Spinal cord (tissue), 10 donors: ENCODE measurements around the gene LSAMP. TPM values are rescaled to one million over a fixed set of nuclear protein-coding genes. Genes with fewer than 3 reads are reported as not detected.

Experiments used
- DNase-seq, 6 donors: peaks; one replicate each; pipeline versions ENCODE4 v3.0.0 to v3.0.0-alpha.2; 2013 to 2015; ENCODE audit warnings: low spot score in 6 of 6, low read depth in 4 of 6
- H3K27ac ChIP-seq: one replicate; pipeline ENCODE4 v1.5.1; 2013; ENCODE audit warnings: low read depth, low read length, control low read depth
- H3K27me3 ChIP-seq: one replicate; pipeline ENCODE4 v1.6.1; 2013; ENCODE audit warnings: low read length; ENCODE audit not compliant: control insufficient read depth, insufficient read depth
- H3K36me3 ChIP-seq: one replicate; pipeline ENCODE4 v1.6.1; 2013; ENCODE audit warnings: low read length; ENCODE audit not compliant: control insufficient read depth, insufficient read depth
- H3K4me1 ChIP-seq: one replicate; pipeline ENCODE4 v1.6.1; 2013; ENCODE audit warnings: low read length; ENCODE audit not compliant: control insufficient read depth, insufficient read depth
- H3K4me3 ChIP-seq: one replicate; pipeline ENCODE4 v1.5.1; 2013; ENCODE audit warnings: low read depth, low read length, control low read depth
- H3K9me3 ChIP-seq: one replicate; pipeline ENCODE4 v1.6.1; 2013; ENCODE audit warnings: low read length; ENCODE audit not compliant: control insufficient read depth, insufficient read depth
- WGBS: methylation state at CpG from one replicate; pipeline ENCODE4 v1.1.5; 2013; ENCODE audit warnings: missing lambda C conversion rate; ENCODE audit not compliant: insufficient coverage; 5-methylcytosine and 5-hydroxymethylcytosine counted together
- polyA plus RNA-seq, 2 donors: library from polyadenylated mRNA; unstranded; fragments of 120-200 nt; gene quantifications; one replicate each; pipeline ENCODE4 v1.2.1, GENCODE V29; 2013; ENCODE audit not compliant: insufficient read length in 2 of 2
- total RNA-seq, 2 donors: library from RNA; depleted of rRNA in 1 of 2; stranded (reverse); fragments of 120-200 nt in 1 of 2; fragments of >200 nt in 1 of 2; gene quantifications; one replicate each; pipeline versions ENCODE4 v1.2.3 to v1.2.4, GENCODE V29; 2013 to 2014
- donor health status: healthy.

LSAMP gene
- total and polyA plus RNA-seq, 4 donors: 69.4 to 174 (median 108) TPM

GRCh38 chr3:116314476-116314875 lies 130.8 kb downstream of the LSAMP start:
- 20% methylated on average over 1 of the region's 3 CpGs for WGBS
- H3K9me3 ChIP-seq: no peaks in the 10 kb centered on the region
- peak in 1 of 6 donors; percentile 38 for DNase-seq
- H3K27me3 ChIP-seq: no peaks in the 10 kb centered on the region
- H3K4me1 ChIP-seq: no peaks in the 10 kb centered on the region
- no peak overlapping the region for H3K4me3 ChIP-seq
- no peak overlapping the region for H3K27ac ChIP-seq
- no peaks in the 10 kb centered on the region for H3K36me3 ChIP-seq

GRCh38 chr3:116306720-116307119 lies 138.6 kb downstream of the LSAMP start:
- Histone ChIP-seq H3K9me3 (no peaks in the 10 kb centered on the region), H3K4me1 (no peaks in the 10 kb centered on the region), H3K36me3 (no peaks in the 10 kb centered on the region), H3K4me3 (no peak overlapping the region), H3K27me3 (no peaks in the 10 kb centered on the region), H3K27ac (no peak overlapping the region)
- DNase-seq: no peak
- no CpG with 5 or more reads among the region's 2 CpGs for WGBS

- H3K27ac ChIP-seq: no peak overlapping the region
These were observed 139.1 kb downstream of the LSAMP start for GRCh38 chr3:116306149-116306548.

GRCh38 chr3:116302087-116302747 lies 143.1 kb downstream of the LSAMP start:
- WGBS: 13% methylated on average over 1 of the region's 4 CpGs
- Histone ChIP-seq H3K27ac (no peak overlapping the region), H3K4me3 (no peak overlapping the region), H3K4me1 (peaks cover 7% of the 10 kb centered on the region), H3K27me3 (no peaks in the 10 kb centered on the region), H3K9me3 (no peaks in the 10 kb centered on the region), H3K36me3 (no peaks in the 10 kb centered on the region)
- no peak for DNase-seq

More at GRCh38 chr3:116306149-116306548, 139.1 kb downstream of the LSAMP start:
- WGBS: 83% methylated on average over 1 of the region's 1 CpG
- Histone ChIP-seq H3K9me3 (no peaks in the 10 kb centered on the region), H3K4me1 (no peaks in the 10 kb centered on the region), H3K4me3 (no peak overlapping the region), H3K27me3 (no peaks in the 10 kb centered on the region), H3K36me3 (no peaks in the 10 kb centered on the region)
- DNase-seq: no peak

- Histone ChIP-seq H3K4me3 (no peak overlapping the region), H3K27me3 (no peaks in the 10 kb centered on the region), H3K9me3 (no peaks in the 10 kb centered on the region), H3K27ac (no peak overlapping the region), H3K36me3 (no peaks in the 10 kb centered on the region), H3K4me1 (peaks cover 7% of the 10 kb centered on the region)
- WGBS: no CpG with 5 or more reads among the region's 1 CpG
- DNase-seq: no peak
These were observed 143.9 kb downstream of the LSAMP start for GRCh38 chr3:116301422-116301821.

GRCh38 chr3:116300226-116300625 lies 145.1 kb downstream of the LSAMP start:
- Histone ChIP-seq H3K27me3 (no peaks in the 10 kb centered on the region), H3K9me3 (no peaks in the 10 kb centered on the region), H3K4me3 (no peak overlapping the region), H3K27ac (peak overlapping the region; percentile 49), H3K36me3 (no peaks in the 10 kb centered on the region), H3K4me1 (peaks cover 7% of the 10 kb centered on the region)
- peak in 2 of 6 donors; percentile 22 to 45 for DNase-seq
- WGBS: 8% methylated on average over 2 of the region's 5 CpGs

GRCh38 chr3:116299646-116300081 lies 145.6 kb downstream of the LSAMP start:
- H3K4me3 ChIP-seq: no peak overlapping the region
- H3K36me3 ChIP-seq: no peaks in the 10 kb centered on the region
- DNase-seq: peak in 2 of 6 donors; percentile 39 to 68
- H3K27ac ChIP-seq: peak overlapping the region; percentile 49
- H3K9me3 ChIP-seq: no peaks in the 10 kb centered on the region
- H3K4me1 ChIP-seq: peaks cover 7% of the 10 kb centered on the region
- WGBS: 44% methylated on average over 3 of the region's 3 CpGs
- H3K27me3 ChIP-seq: no peaks in the 10 kb centered on the region

- H3K9me3 ChIP-seq: no peaks in the 10 kb centered on the region
- no peaks in the 10 kb centered on the region for H3K27me3 ChIP-seq
- H3K36me3 ChIP-seq: no peaks in the 10 kb centered on the region
- H3K4me1 ChIP-seq: peaks cover 7% of the 10 kb centered on the region
- 60% methylated on average over 1 of the region's 1 CpG for WGBS
- H3K4me3 ChIP-seq: no peak overlapping the region
- no peak overlapping the region for H3K27ac ChIP-seq
- DNase-seq: peak in 1 of 6 donors; percentile 83
These were observed 147.1 kb downstream of the LSAMP start for GRCh38 chr3:116298151-116298550.

- no peaks in the 10 kb centered on the region for H3K4me1 ChIP-seq
- no peaks in the 10 kb centered on the region for H3K36me3 ChIP-seq
- no peak for DNase-seq
- no peaks in the 10 kb centered on the region for H3K27me3 ChIP-seq
- whole genome bisulfite sequencing: no CpG with 5 or more reads among the region's 4 CpGs
- H3K27ac ChIP-seq: no peak overlapping the region
- no peak overlapping the region for H3K4me3 ChIP-seq
- no peaks in the 10 kb centered on the region for H3K9me3 ChIP-seq
These were observed 154.1 kb downstream of the LSAMP start for GRCh38 chr3:116291141-116291540.

GRCh38 chr3:116288485-116288884 lies 156.8 kb downstream of the LSAMP start:
- WGBS: 64% methylated on average over 4 of the region's 4 CpGs
- no peak overlapping the region for H3K4me3 ChIP-seq

More at GRCh38 chr3:116288485-116288884, 156.8 kb downstream of the LSAMP start:
- H3K9me3 ChIP-seq: no peaks in the 10 kb centered on the region
- no peak overlapping the region for H3K27ac ChIP-seq
- DNase-seq: no peak
- no peaks in the 10 kb centered on the region for H3K4me1 ChIP-seq
- no peaks in the 10 kb centered on the region for H3K27me3 ChIP-seq
- H3K36me3 ChIP-seq: no peaks in the 10 kb centered on the region
